HEK293 (cell line): ENCODE measurements around the gene HPX.

Source experiments
- CTCF ChIA-PET: fragments of 350-600 bp; formaldehyde crosslinking; extraction: SDS; loops from one replicate; lab custom pipeline; 2021; ENCODE audit warnings: antibody characterized with exemption; lab: Yijun Ruan, JAX
- POLR2A ChIA-PET: fragments of 300-600 bp; formaldehyde crosslinking; extraction: SDS; loops from one replicate; lab custom pipeline; 2020; ENCODE audit warnings: antibody characterized with exemption, inconsistent platforms; lab: Yijun Ruan, JAX
- H3K27ac ChIP-seq: fragments of 200-500 bp; sonication (Bioruptor generic); 2 replicates; pipeline ENCODE4 v1.5.1; 2014; ENCODE audit warnings: low read depth, low read length, control low read depth, inconsistent platforms; ENCODE audit errors: extremely low read depth
- H3K36me3 ChIP-seq, 2 experiments: fragments of 200-500 bp in 1 of 2; sonication (Bioruptor generic) in 1 of 2; 1 replicate in 1 of 2; 2 replicates in 1 of 2; pipeline ENCODE4 v1.5.1; 2014 to 2017; ENCODE audit warnings: inconsistent platforms in 2 of 2, low read length in 2 of 2; ENCODE audit not compliant: control insufficient read depth in 2 of 2, insufficient read depth in 1 of 2
- H3K4me1 ChIP-seq: fragments of 200-500 bp; sonication (Bioruptor generic); 2 replicates; pipeline ENCODE4 v1.5.1; 2014; ENCODE audit warnings: mild to moderate bottlenecking, low read length, inconsistent platforms; ENCODE audit not compliant: control insufficient read depth, insufficient read depth
- H3K4me3 ChIP-seq: 2 replicates; pipeline ENCODE4 v1.5.1; 2011; ENCODE audit warnings: low read depth, mild to moderate bottlenecking, control low read depth, low read length, moderate library complexity
- H3K9me3 ChIP-seq: fragments of 200-500 bp; sonication (Bioruptor generic); 2 replicates; pipeline ENCODE4 v1.5.1; 2014; ENCODE audit warnings: low read depth, low read length, inconsistent platforms; ENCODE audit not compliant: control insufficient read depth, insufficient read depth
- GLIS1 ChIP-seq: fragments of 450-650 bp; formaldehyde crosslinking; IDR thresholded peaks from 2 replicates; pipeline ENCODE4 v1.5.1; 2016; ENCODE audit warnings: missing biosample characterization, missing genetic modification characterization
- GLIS2 ChIP-seq: fragments of 450-650 bp; formaldehyde crosslinking; IDR thresholded peaks from 2 replicates; pipeline ENCODE4 v1.5.1; 2016; ENCODE audit warnings: missing biosample characterization, missing genetic modification characterization
- HOXC10 ChIP-seq: sonication (generic); formaldehyde crosslinking; IDR thresholded peaks from 2 replicates; pipeline ENCODE4 v1.8.1; 2023; ENCODE audit warnings: mild to moderate bottlenecking, missing genetic modification reagents
- KLF9 ChIP-seq: fragments of 450-650 bp; formaldehyde crosslinking; IDR thresholded peaks from 2 replicates; pipeline ENCODE4 v1.5.1; 2016; ENCODE audit warnings: missing biosample characterization, missing genetic modification characterization, low read depth
- PATZ1 ChIP-seq: fragments of 450-650 bp; formaldehyde crosslinking; IDR thresholded peaks from 2 replicates; pipeline ENCODE4 v1.5.1; 2016; ENCODE audit warnings: missing biosample characterization, missing genetic modification characterization
- PRDM10 ChIP-seq: fragments of 450-650 bp; formaldehyde crosslinking; IDR thresholded peaks from 2 replicates; pipeline ENCODE4 v1.5.1; 2016; ENCODE audit warnings: missing biosample characterization, missing genetic modification characterization
- RBAK ChIP-seq: fragments of 450-650 bp; formaldehyde crosslinking; IDR thresholded peaks from 2 replicates; pipeline ENCODE4 v1.5.1; 2016; ENCODE audit warnings: missing biosample characterization, missing genetic modification characterization
- SETDB1 ChIP-seq: IDR thresholded peaks from one replicate; pipeline ENCODE4 v1.6.1; 2017; ENCODE audit warnings: mild to moderate bottlenecking, low read length, moderate library complexity, mixed read lengths; ENCODE audit not compliant: insufficient read length
- SP2 ChIP-seq: fragments of 450-650 bp; formaldehyde crosslinking; IDR thresholded peaks from 2 replicates; pipeline ENCODE4 v1.5.1; 2016; ENCODE audit warnings: missing biosample characterization, missing genetic modification characterization
- SP3 ChIP-seq: fragments of 450-650 bp; formaldehyde crosslinking; IDR thresholded peaks from 2 replicates; pipeline ENCODE4 v1.5.1; 2016; ENCODE audit warnings: missing biosample characterization, missing genetic modification characterization
- ZBTB11 ChIP-seq: fragments of 450-650 bp; formaldehyde crosslinking; conservative IDR thresholded peaks from 2 replicates; pipeline ENCODE4 v1.5.1; 2016; ENCODE audit warnings: low read depth, missing biosample characterization, missing genetic modification characterization
- ZBTB17 ChIP-seq: fragments of 450-650 bp; formaldehyde crosslinking; IDR thresholded peaks from 2 replicates; pipeline ENCODE4 v1.5.1; 2016; ENCODE audit warnings: missing biosample characterization, missing genetic modification characterization
- ZEB2 ChIP-seq: fragments of 450-650 bp; formaldehyde crosslinking; IDR thresholded peaks from 2 replicates; pipeline ENCODE4 v1.5.1; 2016; ENCODE audit warnings: missing biosample characterization, missing genetic modification characterization
- ZNF10 ChIP-seq: fragments of 450-650 bp; formaldehyde crosslinking; IDR thresholded peaks from 2 replicates; pipeline ENCODE4 v1.5.1; 2017; ENCODE audit warnings: missing biosample characterization, missing genetic modification characterization
- ZNF155 ChIP-seq: fragments of 450-650 bp; formaldehyde crosslinking; IDR thresholded peaks from 2 replicates; pipeline ENCODE4 v1.5.1; 2016; ENCODE audit warnings: missing biosample characterization, missing genetic modification characterization
- ZNF24 ChIP-seq: fragments of 450-650 bp; formaldehyde crosslinking; IDR thresholded peaks from 2 replicates; pipeline ENCODE4 v1.5.1; 2016; ENCODE audit warnings: missing biosample characterization, missing genetic modification characterization
- ZNF335 ChIP-seq: fragments of 450-650 bp; formaldehyde crosslinking; conservative IDR thresholded peaks from 2 replicates; pipeline ENCODE4 v1.5.1; 2016; ENCODE audit warnings: missing biosample characterization, missing genetic modification characterization
- ZNF398 ChIP-seq: fragments of 450-650 bp; formaldehyde crosslinking; IDR thresholded peaks from 2 replicates; pipeline ENCODE4 v1.5.1; 2017; ENCODE audit warnings: missing biosample characterization, missing genetic modification characterization
- ZNF426 ChIP-seq: fragments of 450-650 bp; formaldehyde crosslinking; IDR thresholded peaks from 2 replicates; pipeline ENCODE4 v1.5.1; 2017; ENCODE audit warnings: missing biosample characterization, missing genetic modification characterization, mild to moderate bottlenecking, inconsistent platforms, moderate library complexity
- ZNF510 ChIP-seq: fragments of 450-650 bp; formaldehyde crosslinking; IDR thresholded peaks from 2 replicates; pipeline ENCODE4 v1.5.1; 2018; ENCODE audit warnings: mild to moderate bottlenecking, missing genetic modification characterization, missing biosample characterization; ENCODE audit not compliant: insufficient replicate concordance
- ZNF544 ChIP-seq: fragments of 450-650 bp; formaldehyde crosslinking; IDR thresholded peaks from 2 replicates; pipeline ENCODE4 v1.5.0; 2017; ENCODE audit warnings: missing biosample characterization, missing genetic modification characterization
- ZNF580 ChIP-seq: fragments of 450-650 bp; formaldehyde crosslinking; IDR thresholded peaks from 2 replicates; pipeline ENCODE4 v1.5.1; 2016; ENCODE audit warnings: missing biosample characterization, missing genetic modification characterization
- ZNF585B ChIP-seq: fragments of 450-650 bp; formaldehyde crosslinking; IDR thresholded peaks from 2 replicates; pipeline ENCODE4 v1.5.1; 2016; ENCODE audit warnings: missing biosample characterization, missing genetic modification characterization
- ZXDB ChIP-seq: fragments of 450-650 bp; formaldehyde crosslinking; IDR thresholded peaks from 2 replicates; pipeline ENCODE4 v1.5.1; 2016; ENCODE audit warnings: missing biosample characterization, missing genetic modification characterization

The HPX gene

GRCh38 chr11:6468712-6469495 is 28.1 kb upstream of the HPX start:
- Histone ChIP-seq H3K36me3 (peaks cover 0 to 19% of the 10 kb centered on the region in 2 experiments; a peak in 1 of 3 replicates), H3K9me3 (no peaks in the 10 kb centered on the region), H3K4me3 (no peak overlapping the region), H3K27ac (no peak overlapping the region), H3K4me1 (no peaks in the 10 kb centered on the region)
- peak; percentile 81 for TF ChIP-seq SP3
- TF ChIP-seq RBAK (tag by site-specific recombination) = no peak
- TF ChIP-seq ZBTB17 (tag by site-specific recombination) = peak; percentile 29
- no peak for TF ChIP-seq SETDB1
- peak; percentile 51; the same call in 1 of the 2 replicates for TF ChIP-seq ZNF10
- TF ChIP-seq ZNF24 (tag by site-specific recombination) = peak; percentile 81
- TF ChIP-seq SP2 (tag by site-specific recombination) = peak; percentile 79
- peak; percentile 59 for TF ChIP-seq GLIS1 (tag by site-specific recombination)
- TF ChIP-seq ZNF398 (tag by site-specific recombination) = no peak
- peak; percentile 27; the same call in 1 of the 2 replicates for TF ChIP-seq PRDM10 (tag by site-specific recombination)
- no peak for TF ChIP-seq ZNF155
- peak; percentile 81 for TF ChIP-seq ZNF335 (tag by site-specific recombination)
- peak; percentile 66 for TF ChIP-seq GLIS2
- TF ChIP-seq HOXC10 (CRISPR knock-in tag) = no peak
- no peak for TF ChIP-seq ZNF580
- no peak for TF ChIP-seq ZEB2
- no peak for TF ChIP-seq ZNF585B (tag by site-specific recombination)
- peak; percentile 58; the same call in 1 of the 2 replicates for TF ChIP-seq KLF9 (tag by site-specific recombination)
- TF ChIP-seq ZXDB (tag by site-specific recombination) = peak; percentile 94
- TF ChIP-seq ZNF510 (tag by site-specific recombination) = no peak
- peak; percentile 39; the same call in 1 of the 2 replicates for TF ChIP-seq PATZ1 (tag by site-specific recombination)
- TF ChIP-seq ZBTB11 (tag by site-specific recombination) = peak; percentile 42; the same call in 1 of the 2 replicates
- TF ChIP-seq ZNF544 (tag by site-specific recombination) = no peak
- no peak for TF ChIP-seq ZNF426
- POLR2A ChIA-PET = interaction anchor here (0.8 to 1.7 kb wide), 6 partner anchors 13 to 234 kb away, joined by 3 to 40 read pairs (median 8); partner anchors contain the start of genes APBB1, ARFIP2, FHIP1B and SMPD1
- CTCF ChIA-PET = interaction anchor here (0.6 to 2.4 kb wide), 8 partner anchors 19 to 90 kb away, joined by 3 to 12 read pairs (median 4); no protein-coding TSS in a partner anchor
